ENCODE measurements around the gene RAB8A. TPM values are rescaled to one million over a fixed set of nuclear protein-coding genes. Genes with fewer than 3 reads are reported as not detected.
"Not testable (repeated sequence)": the region's sequence is repeated elsewhere in the genome, so short reads cannot be mapped to it uniquely, and the experiment has no call there.

The RAB8A gene
- total and polyA plus RNA-seq, 8 donors = 64.9 to 102 (median 73.0) TPM

DNA sequence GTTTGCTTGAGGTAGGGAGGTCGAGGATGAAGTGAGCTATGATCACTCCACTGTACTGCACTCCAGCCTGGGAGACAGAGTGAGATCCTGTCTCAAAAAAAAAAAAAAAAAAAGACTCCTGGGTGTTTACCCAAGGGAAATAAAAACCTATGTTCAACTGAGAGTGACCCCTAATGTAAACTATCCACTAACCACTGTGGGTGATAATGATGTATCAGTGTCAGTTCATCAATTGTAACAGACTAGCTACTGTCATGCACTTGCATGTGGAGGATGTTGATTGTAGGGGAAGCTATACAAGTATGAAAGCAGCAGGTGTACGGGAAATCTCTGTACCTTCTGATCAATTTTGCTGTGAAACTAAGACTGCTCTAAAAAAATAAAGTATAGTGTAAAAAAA lies 64.3 kb downstream of the RAB8A start:
- DNase-seq (no peak), ATAC-seq (no peak)
- TF ChIP-seq CTCF (IDR thresholded peaks at IDR 0.05) = no peak
- intact Hi-C loops (cut with DNase I) = no loop called here
- no peaks in the 10 kb centered on the region for H3K4me1 ChIP-seq
- peaks cover 0 to 3% of the 10 kb centered on the region in 2 donors for H3K27me3 ChIP-seq
- no peak overlapping the region for H3K27ac ChIP-seq
- no peaks in the 10 kb centered on the region for H3K9me3 ChIP-seq
- no peak overlapping the region for H3K4me3 ChIP-seq
- H3K36me3 ChIP-seq = no peaks in the 10 kb centered on the region

DNA sequence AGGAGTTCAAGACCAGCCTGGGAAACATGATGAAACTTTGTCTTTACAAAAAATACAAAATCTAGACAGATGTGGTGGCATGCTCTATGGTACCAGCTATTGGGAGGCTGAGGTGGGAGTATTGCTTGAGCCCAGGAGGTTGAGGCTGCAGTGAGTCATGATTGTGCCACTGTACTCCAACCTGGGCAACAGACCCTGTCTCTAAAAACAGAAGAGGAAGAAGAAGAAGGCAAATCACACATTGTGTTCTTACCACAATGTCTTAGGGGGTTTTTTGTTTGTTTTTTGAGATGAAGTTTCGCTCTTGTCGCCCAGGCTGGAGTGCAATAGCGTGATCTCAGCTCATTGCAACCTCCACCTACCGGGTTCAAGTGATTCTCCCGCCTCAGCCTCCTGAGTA lies 67.2 kb downstream of the RAB8A start:
- H3K9me3 ChIP-seq; H3K4me3 ChIP-seq; ATAC-seq; DNase-seq; H3K36me3 ChIP-seq; intact Hi-C loops (cut with DNase I); H3K4me1 ChIP-seq; H3K27ac ChIP-seq: not testable (repeated sequence)
- H3K27me3 ChIP-seq = peaks cover 0 to 16% of the 10 kb centered on the region in 2 donors

DNA sequence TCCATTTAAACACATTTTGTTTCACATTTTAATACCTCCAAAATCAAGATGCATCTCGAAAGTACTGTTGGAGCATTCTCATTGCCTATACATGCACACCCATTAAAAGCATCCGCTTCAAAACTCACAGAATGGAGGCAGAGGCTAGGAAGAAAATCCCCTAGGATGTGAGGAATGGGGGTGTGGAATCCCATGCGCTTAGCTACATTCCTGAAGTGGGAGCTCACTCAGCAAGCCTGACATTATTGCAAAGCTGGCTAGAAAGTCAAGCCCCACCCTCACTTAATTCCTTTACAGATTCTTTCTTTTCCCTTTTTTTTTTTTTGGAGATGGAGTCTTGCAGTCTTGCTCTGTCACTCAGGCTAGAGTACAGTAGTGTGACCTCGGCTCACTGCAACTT lies 68.9 kb downstream of the RAB8A start:
- Histone ChIP-seq H3K27ac (no peak overlapping the region), H3K4me3 (no peak overlapping the region), H3K9me3 (no peaks in the 10 kb centered on the region), H3K4me1 (peaks cover 0 to 10% of the 10 kb centered on the region in 2 donors), H3K27me3 (peaks cover 0 to 16% of the 10 kb centered on the region in 2 donors), H3K36me3 (no peaks in the 10 kb centered on the region)
- DNase-seq = no peak
- intact Hi-C loops (cut with DNase I) = loop anchor here in 1 of 2 donors (5.0 kb wide), 1 partner anchor 138 kb away; no protein-coding TSS in a partner anchor
- no peak for TF ChIP-seq CTCF (IDR thresholded peaks at IDR 0.05)
- no peak for ATAC-seq

Other genes with a start within 250 kb of the RAB8A start
- gene CYP4F2, start 213.8 kb upstream of the RAB8A start, total RNA-seq = not detected
- under 1 TPM in 1 of 6 donors, not detected in 5; 0.34 TPM for gene CYP4F2, start 213.8 kb upstream of the RAB8A start, polyA plus RNA-seq (ENCODE audit: insufficient read length in 6 of 6)
- gene CYP4F11, start 177.4 kb upstream of the RAB8A start, total RNA-seq = 1 to 10 TPM in 1 of 2 donors, not detected in 1; 2.3 TPM
- under 1 TPM in 1 of 6 donors, not detected in 5; 0.04 TPM for gene CYP4F11, start 177.4 kb upstream of the RAB8A start, polyA plus RNA-seq (ENCODE audit: insufficient read length in 6 of 6)
- not detected for gene OR10H4, start 162.9 kb upstream of the RAB8A start, total RNA-seq
- not detected for gene OR10H4, start 162.9 kb upstream of the RAB8A start, polyA plus RNA-seq (ENCODE audit: insufficient read length in 6 of 6)
- 100 to 1,000 TPM; 437 to 536 TPM for gene TPM4, start 35.4 kb upstream of the RAB8A start, total RNA-seq
- gene TPM4, start 35.4 kb upstream of the RAB8A start, polyA plus RNA-seq (ENCODE audit: insufficient read length in 6 of 6) = 100 to 1,000 TPM; 553 to 631 (median 558) TPM
- 1 to 10 TPM; 7.1 to 8.5 TPM for gene HSH2D, start 31.8 kb downstream of the RAB8A start, total RNA-seq
- gene HSH2D, start 31.8 kb downstream of the RAB8A start, polyA plus RNA-seq (ENCODE audit: insufficient read length in 6 of 6) = 1 to 10 TPM; 1.8 to 2.7 (median 2.1) TPM
- not detected for gene CIB3, start 61.6 kb downstream of the RAB8A start, total RNA-seq
- gene CIB3, start 61.6 kb downstream of the RAB8A start, polyA plus RNA-seq (ENCODE audit: insufficient read length in 6 of 6) = not detected
- 10 to 100 TPM; 57.1 to 62.3 TPM for gene FAM32A, start 73.5 kb downstream of the RAB8A start, total RNA-seq
- gene FAM32A, start 73.5 kb downstream of the RAB8A start, polyA plus RNA-seq (ENCODE audit: insufficient read length in 6 of 6) = 100 to 1,000 TPM in 4 of 6 donors, 10 to 100 TPM in 2; 94.4 to 109 (median 105) TPM
- 10 to 100 TPM; 72.1 to 73.9 TPM for gene AP1M1, start 86.0 kb downstream of the RAB8A start, total RNA-seq
- 10 to 100 TPM; 51.2 to 62.7 (median 54.0) TPM for gene AP1M1, start 86.0 kb downstream of the RAB8A start, polyA plus RNA-seq (ENCODE audit: insufficient read length in 6 of 6)
- gene KLF2, start 212.9 kb downstream of the RAB8A start, total RNA-seq = 10 to 100 TPM; 30.2 to 75.9 TPM
- gene KLF2, start 212.9 kb downstream of the RAB8A start, polyA plus RNA-seq (ENCODE audit: insufficient read length in 6 of 6) = 10 to 100 TPM; 12.9 to 69.1 (median 37.6) TPM